ENCODE data around the gene MEIS1.

DNA sequence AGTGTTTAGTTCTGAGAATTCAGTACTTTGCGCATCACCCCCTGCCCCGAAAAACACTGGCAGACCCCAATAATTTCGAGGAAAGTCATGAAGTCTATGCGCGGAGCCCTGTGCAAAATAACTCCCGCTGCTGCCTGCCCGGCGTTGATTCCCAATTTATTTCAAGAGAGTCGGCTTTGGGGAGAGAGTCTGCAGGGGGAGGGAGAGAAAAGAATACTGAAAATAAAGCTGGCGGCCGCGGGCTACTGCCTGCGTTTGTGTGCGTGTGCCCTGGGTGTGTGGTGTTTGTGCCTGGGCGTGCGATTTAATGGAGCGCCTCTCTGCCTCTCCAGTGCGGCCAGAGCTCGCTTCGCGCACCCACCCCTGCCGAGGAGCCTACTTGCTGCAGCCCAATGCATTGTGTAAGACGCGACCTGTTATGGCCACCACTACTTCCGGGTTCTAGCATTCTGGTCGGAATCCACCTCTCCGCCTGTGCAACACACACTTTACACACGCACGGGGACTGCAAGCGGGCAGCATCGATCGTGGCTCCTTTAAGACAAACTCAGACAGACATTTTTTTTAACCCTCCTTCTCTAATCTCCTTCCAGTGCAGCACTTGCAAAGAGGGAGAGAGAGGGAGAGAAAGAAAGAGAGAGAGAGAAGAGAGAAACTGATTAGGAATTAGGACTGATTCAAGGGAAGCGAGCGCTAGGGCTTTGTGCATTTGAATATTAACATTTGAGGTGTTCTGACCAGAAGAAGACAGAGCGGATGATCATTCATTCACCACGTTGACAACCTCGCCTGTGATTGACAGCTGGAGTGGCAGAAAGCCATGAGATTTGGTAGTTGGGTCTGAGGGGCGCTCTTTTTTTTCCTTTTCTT lies at the start of gene MEIS1:
- TF ChIP-seq CTCF (IDR thresholded peaks at IDR 0.05): peak in 1 of 12 donors; percentile 8
- peak; percentile 62 to 85 for TF ChIP-seq POLR2A (IDR thresholded peaks at IDR 0.05)
